NT2/D1 (cell line): Measurements from ENCODE around the gene PHACTR2.

Experiments
- DNase-seq: peaks from one replicate; pipeline ENCODE4 v3.0.0-alpha.2; 2011; ENCODE audit warnings: low read depth, low spot score
- H3K27me3 ChIP-seq: 2 replicates; pipeline ENCODE4 v1.6.0; 2011; ENCODE audit warnings: mild to moderate bottlenecking; ENCODE audit not compliant: insufficient read length, insufficient read depth
- H3K36me3 ChIP-seq: 2 replicates; pipeline ENCODE4 v1.6.1; 2011; ENCODE audit warnings: mild to moderate bottlenecking, low read length, mixed read lengths; ENCODE audit not compliant: insufficient read depth, insufficient read length
- H3K4me1 ChIP-seq: 2 replicates; pipeline ENCODE4 v1.5.1; 2011; ENCODE audit not compliant: insufficient read depth, insufficient read length
- H3K4me3 ChIP-seq: 2 replicates; pipeline ENCODE4 v1.5.1; 2011; ENCODE audit warnings: low read depth; ENCODE audit not compliant: insufficient read length
- H3K9ac ChIP-seq: 2 replicates; pipeline ENCODE4 v1.6.0; 2011; ENCODE audit warnings: low read depth; ENCODE audit not compliant: insufficient read length
- H3K9me3 ChIP-seq: 2 replicates; pipeline ENCODE4 v1.5.1; 2011; ENCODE audit warnings: mild to moderate bottlenecking, low read length; ENCODE audit not compliant: insufficient read depth
- SUZ12 ChIP-seq: IDR thresholded peaks from 2 replicates; pipeline ENCODE4 v1.6.1; 2011; ENCODE audit not compliant: insufficient read length, insufficient read depth; ENCODE audit errors: extremely low read depth
- YY1 ChIP-seq: IDR thresholded peaks from 2 replicates; pipeline ENCODE4 v1.6.1; 2011; ENCODE audit not compliant: insufficient read length, insufficient read depth
- ZNF274 ChIP-seq: IDR thresholded peaks from 2 replicates; pipeline ENCODE4 v1.6.1; 2011; ENCODE audit warnings: mild to moderate bottlenecking, low read depth, low read length

The PHACTR2 gene

GRCh38 chr6:143676437-143677045 lies 1.2 kb upstream of the PHACTR2 start:
- H3K4me3 ChIP-seq: no peak overlapping the region
- no peak overlapping the region for H3K9ac ChIP-seq

DNA sequence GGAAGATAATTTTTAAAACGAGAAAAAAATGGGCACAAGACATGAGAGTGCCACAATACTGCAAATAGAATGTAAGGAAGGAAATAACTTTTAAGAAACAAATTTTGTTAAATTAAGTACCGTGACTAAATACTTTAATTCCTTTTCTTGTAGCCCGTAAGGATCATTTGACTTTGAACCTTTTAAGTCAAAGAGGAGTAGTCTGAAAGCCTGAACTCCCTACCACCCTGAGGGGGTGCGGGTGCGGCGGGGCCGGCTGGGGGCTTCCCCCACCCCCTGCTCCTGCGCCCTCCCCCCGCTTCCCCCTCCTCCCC lies 231 bp upstream of the PHACTR2 start:
- no peak for DNase-seq
- Histone ChIP-seq H3K36me3 (no peaks in the 10 kb centered on the region), H3K27me3 (no peaks in the 10 kb centered on the region), H3K9me3 (peaks cover 5% of the 10 kb centered on the region), H3K4me1 (peaks cover 2% of the 10 kb centered on the region), H3K9ac (no peak overlapping the region), H3K4me3 (no peak overlapping the region)
- TF ChIP-seq ZNF274: no peak
- no peak for TF ChIP-seq SUZ12
- no peak for TF ChIP-seq YY1

More at GRCh38 chr6:143676437-143677045, 1.2 kb upstream of the PHACTR2 start:
- no peak for DNase-seq
- H3K4me1 ChIP-seq: peaks cover 2% of the 10 kb centered on the region
- TF ChIP-seq YY1 (no peak), ZNF274 (no peak), SUZ12 (no peak)
- no peaks in the 10 kb centered on the region for H3K9me3 ChIP-seq
- H3K27me3 ChIP-seq: no peaks in the 10 kb centered on the region
- no peaks in the 10 kb centered on the region for H3K36me3 ChIP-seq

DNA sequence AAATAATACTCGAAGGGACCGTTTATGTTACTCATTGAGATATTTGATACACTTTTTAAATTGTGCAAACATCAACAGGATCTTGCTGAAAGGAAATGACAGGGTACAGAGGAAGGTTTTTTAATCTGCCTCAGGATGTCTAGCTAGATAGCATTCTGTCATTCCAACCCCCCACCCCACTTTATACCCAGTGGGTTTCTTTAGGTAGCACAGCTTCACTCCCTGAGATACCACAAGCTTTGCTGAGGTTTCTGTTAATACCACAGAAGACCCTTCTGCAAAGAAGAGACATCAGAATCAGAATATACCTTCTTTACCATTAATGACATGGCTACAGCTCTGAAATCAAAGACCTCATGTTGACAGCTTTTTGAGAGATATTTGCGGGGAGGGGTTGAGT lies 1.3 kb downstream of the PHACTR2 start:
- Histone ChIP-seq H3K4me3 (peak overlapping the region; percentile 65), H3K9ac (peak overlapping the region; percentile 82), H3K4me1 (peaks cover 2% of the 10 kb centered on the region)

DNA sequence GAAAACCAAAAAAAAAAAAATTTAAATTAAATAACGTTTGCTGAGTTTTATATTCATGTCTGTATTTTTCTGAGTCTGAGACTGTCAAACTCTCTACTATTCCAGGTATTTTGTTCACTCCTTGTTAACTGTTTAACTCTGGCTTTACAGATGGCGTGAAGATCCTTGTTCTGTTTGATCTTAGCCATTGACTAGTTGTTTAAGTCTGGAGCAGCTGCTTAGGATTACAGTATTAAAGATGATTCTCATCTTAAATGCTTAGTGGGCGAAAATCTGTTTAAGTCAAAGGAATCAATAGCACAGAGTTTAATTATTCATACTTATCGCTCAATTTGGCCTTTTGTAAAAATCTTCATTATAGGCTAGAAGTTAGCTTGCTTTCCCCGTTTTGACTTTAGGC lies 2.4 kb downstream of the PHACTR2 start:
- Histone ChIP-seq H3K36me3 (no peaks in the 10 kb centered on the region), H3K4me1 (peaks cover under 1% of the 10 kb centered on the region), H3K9ac (no peak overlapping the region), H3K9me3 (peaks cover 17% of the 10 kb centered on the region), H3K27me3 (no peaks in the 10 kb centered on the region), H3K4me3 (no peak overlapping the region)
- TF ChIP-seq YY1 (no peak), SUZ12 (no peak), ZNF274 (no peak)
- no peak for DNase-seq

More for the DNA sequence above, 1.3 kb downstream of the PHACTR2 start:
- Histone ChIP-seq H3K36me3 (no peaks in the 10 kb centered on the region), H3K9me3 (peaks cover 17% of the 10 kb centered on the region), H3K27me3 (no peaks in the 10 kb centered on the region)
- no peak for DNase-seq
- TF ChIP-seq SUZ12 (no peak), ZNF274 (no peak), YY1 (no peak)

DNA sequence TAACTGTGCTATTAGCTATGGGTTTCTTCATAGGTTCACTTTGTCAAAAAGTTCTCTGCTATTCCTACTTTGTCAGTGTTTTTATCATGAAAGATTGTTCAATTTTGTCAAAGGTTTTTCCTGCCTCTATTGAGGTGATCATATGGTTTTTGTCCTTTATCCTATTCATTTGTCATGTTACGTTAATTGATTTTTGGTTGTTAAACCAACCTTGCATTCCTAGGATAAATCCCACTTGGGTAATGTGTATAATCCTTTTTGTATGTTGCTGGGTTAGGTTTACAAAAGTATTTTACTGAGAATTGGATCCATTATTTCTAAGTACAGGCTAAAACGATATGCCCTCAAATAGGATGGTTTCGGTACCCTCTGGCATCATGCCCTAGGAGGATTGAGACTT lies 5.0 kb downstream of the PHACTR2 start:
- DNase-seq: no peak
- TF ChIP-seq YY1 (no peak), SUZ12 (no peak), ZNF274 (no peak)
- Histone ChIP-seq H3K27me3 (no peaks in the 10 kb centered on the region), H3K4me1 (no peaks in the 10 kb centered on the region), H3K36me3 (no peaks in the 10 kb centered on the region), H3K4me3 (no peak overlapping the region), H3K9ac (no peak overlapping the region), H3K9me3 (peaks cover 17% of the 10 kb centered on the region)

GRCh38 chr6:143684486-143684885 lies 6.7 kb downstream of the PHACTR2 start:
- DNase-seq: no peak
- Histone ChIP-seq H3K4me1 (no peaks in the 10 kb centered on the region), H3K4me3 (no peak overlapping the region), H3K27me3 (no peaks in the 10 kb centered on the region), H3K9ac (no peak overlapping the region), H3K36me3 (no peaks in the 10 kb centered on the region), H3K9me3 (peaks cover 17% of the 10 kb centered on the region)
- TF ChIP-seq YY1 (no peak), SUZ12 (no peak)

DNA sequence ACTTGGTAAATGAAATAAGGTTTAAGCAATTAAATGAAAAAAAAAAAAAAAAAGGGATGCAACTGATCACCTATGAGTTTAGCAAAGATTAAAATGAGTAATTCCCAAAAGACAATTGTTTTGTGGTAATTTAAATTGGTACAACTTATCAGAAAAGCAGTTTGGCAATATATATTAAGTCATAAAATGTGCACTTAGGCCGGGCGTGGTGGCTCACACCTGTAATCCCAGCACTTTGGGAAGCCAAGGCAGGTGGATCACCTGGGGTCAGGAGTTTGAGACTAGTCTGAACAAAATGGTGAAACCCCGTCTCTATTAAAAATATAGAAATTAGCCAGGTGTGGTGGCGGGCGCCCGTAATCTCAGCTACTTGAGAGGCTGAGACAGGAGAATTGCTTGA lies 7.9 kb downstream of the PHACTR2 start:
- TF ChIP-seq ZNF274: no peak
- TF ChIP-seq YY1: no peak
- TF ChIP-seq SUZ12: no peak
- DNase-seq: no peak
- Histone ChIP-seq H3K4me1 (no peaks in the 10 kb centered on the region), H3K9me3 (peaks cover 17% of the 10 kb centered on the region), H3K27me3 (no peaks in the 10 kb centered on the region), H3K36me3 (no peaks in the 10 kb centered on the region), H3K9ac (no peak overlapping the region), H3K4me3 (no peak overlapping the region)

DNA sequence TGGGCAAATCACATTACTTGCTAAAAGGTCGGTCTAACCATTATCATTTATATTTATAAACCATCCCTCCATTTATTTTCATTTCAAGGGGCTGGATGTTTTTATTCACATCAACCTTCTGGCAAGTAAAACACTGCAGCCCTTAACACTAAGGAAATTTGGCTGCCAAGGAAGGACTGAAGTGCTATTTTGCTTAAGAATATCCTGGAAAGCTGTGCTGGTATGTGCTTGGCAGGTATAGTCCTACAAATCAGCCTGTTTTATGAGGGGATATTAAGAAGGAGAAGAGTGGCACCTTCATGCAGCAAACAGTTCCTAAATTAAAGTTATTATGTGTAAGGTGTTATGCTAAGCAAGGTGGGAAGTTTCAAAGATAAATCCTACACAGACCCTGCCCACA lies 9.8 kb downstream of the PHACTR2 start:
- Histone ChIP-seq H3K9me3 (peaks cover 11% of the 10 kb centered on the region), H3K4me1 (no peaks in the 10 kb centered on the region), H3K36me3 (no peaks in the 10 kb centered on the region), H3K9ac (no peak overlapping the region), H3K27me3 (no peaks in the 10 kb centered on the region), H3K4me3 (no peak overlapping the region)
- TF ChIP-seq ZNF274: no peak
- no peak for TF ChIP-seq YY1
- no peak for DNase-seq
